MM.1S (cell line): ENCODE data around the gene ZDHHC22.

ENCODE experiments used
- CTCF ChIP-seq: fragments of 300-600 bp; sonication (generic); IDR thresholded peaks from 2 replicates; pipeline ENCODE4 v1.5.1; 2016; ENCODE audit warnings: antibody characterized with exemption, low read length, mixed read lengths
- EZH2 ChIP-seq: fragments of 300-600 bp; sonication (generic); optimal IDR thresholded peaks from 2 replicates; pipeline ENCODE3; 2017; ENCODE audit warnings: low read depth, mild to moderate bottlenecking, antibody characterized with exemption, low read length, mixed read lengths

DNA sequence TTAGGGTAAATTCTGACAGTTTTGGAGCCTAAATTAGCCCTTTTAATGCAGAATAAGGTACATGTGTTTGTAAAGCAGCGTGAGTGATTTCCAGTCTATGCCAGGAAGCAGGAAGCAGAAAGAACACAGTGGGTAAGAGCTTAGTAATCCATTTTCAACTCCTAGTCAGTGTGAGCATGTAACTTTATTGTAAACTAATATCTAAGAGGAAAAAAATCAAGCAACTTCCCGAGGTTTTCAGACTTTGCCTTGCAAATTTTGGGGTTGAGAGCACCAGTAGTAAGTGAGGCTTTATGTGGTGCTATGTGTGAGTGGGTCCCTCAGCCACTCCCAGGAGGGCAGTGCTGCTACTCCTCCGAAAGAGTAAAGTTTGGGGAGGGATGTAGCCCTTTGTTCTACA, 40.6 kb downstream of the ZDHHC22 start:
- TF ChIP-seq CTCF (no peak), EZH2 (no peak)
